Measurements from ENCODE around the gene USP7.

DNA sequence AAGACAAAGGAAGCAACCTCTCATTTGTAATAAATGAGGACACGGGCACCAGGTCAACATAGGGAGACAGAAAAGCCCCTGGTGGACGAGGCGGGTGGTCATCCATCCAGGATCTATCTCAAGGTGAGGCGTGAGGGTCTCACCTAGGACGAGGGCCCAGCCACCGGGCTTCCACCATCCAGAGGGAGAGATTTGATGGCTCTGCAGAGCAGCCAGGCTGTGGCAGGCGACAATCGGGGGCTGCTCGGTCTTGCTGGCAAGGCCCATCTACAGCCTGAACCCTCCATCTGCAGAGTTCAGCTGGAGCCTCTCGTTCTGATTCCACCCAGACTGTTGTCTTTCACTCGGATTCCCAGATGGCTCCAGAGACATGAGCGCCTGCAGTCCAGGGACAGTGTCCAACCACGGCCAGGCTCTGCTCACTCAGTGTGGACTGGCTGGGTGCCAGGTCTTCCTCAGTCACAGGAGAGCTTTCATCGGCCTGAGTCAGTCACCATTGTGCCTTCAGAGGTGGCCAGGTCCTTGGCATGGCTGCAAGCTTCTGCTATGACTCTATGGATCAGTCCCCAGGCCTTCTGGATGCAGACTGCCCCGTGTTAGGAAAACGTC, 75.7 kb downstream of the USP7 start:
- TF ChIP-seq POLR2AphosphoS5 (IDR thresholded peaks at IDR 0.05; ENCODE audit: low read depth, low read length) (no peak), SIN3A (IDR thresholded peaks at IDR 0.05; ENCODE audit: borderline replicate concordance, insufficient read depth, low read depth, low read length) (no peak), TCF7L2 (IDR thresholded peaks at IDR 0.05; ENCODE audit: low read depth, low read length) (no peak)
- TF ChIP-seq, protein P1, sequence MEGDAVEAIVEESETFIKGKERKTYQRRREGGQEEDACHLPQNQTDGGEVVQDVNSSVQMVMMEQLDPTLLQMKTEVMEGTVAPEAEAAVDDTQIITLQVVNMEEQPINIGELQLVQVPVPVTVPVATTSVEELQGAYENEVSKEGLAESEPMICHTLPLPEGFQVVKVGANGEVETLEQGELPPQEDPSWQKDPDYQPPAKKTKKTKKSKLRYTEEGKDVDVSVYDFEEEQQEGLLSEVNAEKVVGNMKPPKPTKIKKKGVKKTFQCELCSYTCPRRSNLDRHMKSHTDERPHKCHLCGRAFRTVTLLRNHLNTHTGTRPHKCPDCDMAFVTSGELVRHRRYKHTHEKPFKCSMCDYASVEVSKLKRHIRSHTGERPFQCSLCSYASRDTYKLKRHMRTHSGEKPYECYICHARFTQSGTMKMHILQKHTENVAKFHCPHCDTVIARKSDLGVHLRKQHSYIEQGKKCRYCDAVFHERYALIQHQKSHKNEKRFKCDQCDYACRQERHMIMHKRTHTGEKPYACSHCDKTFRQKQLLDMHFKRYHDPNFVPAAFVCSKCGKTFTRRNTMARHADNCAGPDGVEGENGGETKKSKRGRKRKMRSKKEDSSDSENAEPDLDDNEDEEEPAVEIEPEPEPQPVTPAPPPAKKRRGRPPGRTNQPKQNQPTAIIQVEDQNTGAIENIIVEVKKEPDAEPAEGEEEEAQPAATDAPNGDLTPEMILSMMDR (IDR thresholded peaks at IDR 0.05): no peak

Data from Panc1 (cell line).